H1 (cell line): ENCODE results near the gene UBAC1. TPM values are rescaled to one million over a fixed set of nuclear protein-coding genes. Genes with fewer than 3 reads are reported as not detected.
A peak's percentile ranks its signal among the peaks of the same experiment; 100 is the strongest.

Experiments used
- CTCF ChIA-PET: fragments of 300-600 bp; sonication (Branson Sonifier 250); formaldehyde crosslinking; loops from one replicate; lab custom pipeline; 2021; ENCODE audit not compliant: partially characterized antibody; lab: Charles Lee
- POLR2A ChIA-PET: fragments of 300-600 bp; sonication (Branson Sonifier 250); formaldehyde crosslinking; loops from one replicate; lab custom pipeline; 2021; ENCODE audit warnings: inconsistent platforms; ENCODE audit not compliant: partially characterized antibody; lab: Charles Lee
- DNase-seq, 2 experiments: peaks; one replicate each; pipeline versions ENCODE4 v3.0.0 to v3.0.0-alpha.2; 2010 to 2022; ENCODE audit warnings: low spot score in 2 of 2, low read depth in 1 of 2, mixed read lengths in 1 of 2
- FAIRE-seq: peaks from 2 replicates; lab custom pipeline; 2011; peaks lifted over from hg19 to GRCh38; lab: Jason Lieb, UNC
- H2AFZ ChIP-seq: 2 replicates; pipeline ENCODE4 v1.8.1; 2012; ENCODE audit warnings: low read length, inconsistent platforms
- H2AK5ac ChIP-seq: 2 replicates; pipeline ENCODE4 v1.6.1; 2013; ENCODE audit warnings: low read depth, low read length
- H2BK120ac ChIP-seq: replicated peaks from 2 replicates; pipeline ENCODE3; 2013; ENCODE audit warnings: low read depth, low read length, inconsistent platforms
- H2BK12ac ChIP-seq: 2 replicates; pipeline ENCODE4 v1.6.1; 2013; ENCODE audit warnings: low read depth, low read length
- H2BK15ac ChIP-seq: 2 replicates; pipeline ENCODE4 v1.6.1; 2013; ENCODE audit warnings: low read length
- H2BK20ac ChIP-seq: 2 replicates; pipeline ENCODE4 v1.6.1; 2013; ENCODE audit warnings: low read length
- H2BK5ac ChIP-seq: 2 replicates; pipeline ENCODE4 v1.6.1; 2013; ENCODE audit warnings: low read depth, low read length
- H3K14ac ChIP-seq: 2 replicates; pipeline ENCODE4 v1.6.1; 2013; ENCODE audit warnings: inconsistent platforms; ENCODE audit not compliant: insufficient read length
- H3K18ac ChIP-seq: 2 replicates; pipeline ENCODE4 v1.6.1; 2013; ENCODE audit warnings: low read length; ENCODE audit errors: extremely low read depth
- H3K23ac ChIP-seq: 2 replicates; pipeline ENCODE4 v1.6.1; 2013; ENCODE audit warnings: inconsistent platforms; ENCODE audit not compliant: insufficient read length
- H3K23me2 ChIP-seq: 2 replicates; pipeline ENCODE4 v1.6.1; 2013; ENCODE audit warnings: low read depth, low read length
- H3K27ac ChIP-seq: 2 replicates; pipeline ENCODE4 v1.6.1; 2011; ENCODE audit warnings: low read depth, low read length, inconsistent platforms
- H3K27me3 ChIP-seq, 4 experiments: replicated peaks in 1 of 4; 1 replicate in 1 of 4; 2 replicates in 3 of 4; pipeline versions ENCODE4 v1.6.1 to v1.8.1; 2011 to 2013; ENCODE audit warnings: low read length in 3 of 4, mild to moderate bottlenecking in 3 of 4, inconsistent platforms in 2 of 4, mixed read lengths in 2 of 4, moderate library complexity in 1 of 4; ENCODE audit not compliant: control insufficient read depth in 3 of 4, insufficient read depth in 3 of 4; ENCODE audit errors: extremely low read depth in 1 of 4
- H3K36me3 ChIP-seq, 4 experiments: 2 replicates each; pipeline versions ENCODE4 v1.6.1 to v1.8.1; 2011 to 2013; ENCODE audit warnings: mild to moderate bottlenecking in 4 of 4, low read length in 3 of 4, moderate library complexity in 2 of 4, control low read depth in 1 of 4, inconsistent platforms in 1 of 4; ENCODE audit not compliant: insufficient read depth in 4 of 4, control insufficient read depth in 2 of 4
- H3K4ac ChIP-seq: replicated peaks from 2 replicates; pipeline ENCODE3; 2013; ENCODE audit warnings: low read length, low read depth, mixed read lengths, inconsistent platforms; ENCODE audit not compliant: insufficient read length
- H3K4me1 ChIP-seq, 4 experiments: replicated peaks in 1 of 4; 1 replicate in 1 of 4; 2 replicates in 3 of 4; pipeline versions ENCODE4 v1.6.1 to v1.8.1; 2011 to 2013; ENCODE audit warnings: low read length in 3 of 4, inconsistent platforms in 2 of 4, mixed read lengths in 1 of 4; ENCODE audit not compliant: insufficient read depth in 4 of 4, control insufficient read depth in 3 of 4
- H3K4me2 ChIP-seq, 2 experiments: 2 replicates each; pipeline versions ENCODE4 v1.6.1 to v1.8.1; 2011 to 2013; ENCODE audit warnings: low read depth in 2 of 2, low read length in 2 of 2, control low read depth in 1 of 2, inconsistent platforms in 1 of 2, mild to moderate bottlenecking in 1 of 2; ENCODE audit not compliant: insufficient read depth in 1 of 2
- H3K4me3 ChIP-seq, 4 experiments: fragments of 200-600, 300-600 bp in 1 of 4; sonication (generic), shearing (Covaris generic), sonication (Bioruptor Twin) in 1 of 4; 2 replicates each; pipeline versions ENCODE4 v1.5.1 to v1.8.1; 2011 to 2016; ENCODE audit warnings: low read length in 4 of 4, low read depth in 3 of 4, control low read depth in 2 of 4, inconsistent platforms in 2 of 4, mild to moderate bottlenecking in 2 of 4, mixed read lengths in 1 of 4, moderate library complexity in 1 of 4; ENCODE audit not compliant: insufficient read depth in 2 of 4; ENCODE audit errors: extremely low read depth in 1 of 4
- H3K56ac ChIP-seq: replicated peaks from 2 replicates; pipeline ENCODE3; 2013; ENCODE audit warnings: low read depth, mild to moderate bottlenecking, mixed read lengths, low read length, inconsistent platforms; ENCODE audit not compliant: insufficient read length
- H3K79me1 ChIP-seq: 2 replicates; pipeline ENCODE4 v1.6.1; 2013; ENCODE audit warnings: low read depth, low read length, control low read depth
- H3K79me2 ChIP-seq, 2 experiments: 2 replicates each; pipeline versions ENCODE4 v1.6.1 to v1.8.1; 2012 to 2013; ENCODE audit warnings: low read length in 2 of 2, mild to moderate bottlenecking in 2 of 2, inconsistent platforms in 1 of 2; ENCODE audit not compliant: insufficient read depth in 2 of 2, control insufficient read depth in 1 of 2
- H3K9ac ChIP-seq, 4 experiments: replicated peaks in 1 of 4; 1 replicate in 1 of 4; 2 replicates in 3 of 4; pipeline versions ENCODE4 v1.6.1 to v1.8.1; 2011 to 2013; ENCODE audit warnings: low read depth in 3 of 4, low read length in 3 of 4, control low read depth in 2 of 4, mild to moderate bottlenecking in 2 of 4, moderate library complexity in 2 of 4, inconsistent platforms in 1 of 4; ENCODE audit errors: extremely low read depth in 1 of 4
- H3K9me3 ChIP-seq, 2 experiments: 2 replicates each; pipeline versions ENCODE4 v1.6.1 to v1.8.1; 2012 to 2013; ENCODE audit warnings: mild to moderate bottlenecking in 2 of 2, moderate library complexity in 2 of 2, control low read depth in 1 of 2, inconsistent platforms in 1 of 2, low read depth in 1 of 2, low read length in 1 of 2, mixed read lengths in 1 of 2; ENCODE audit not compliant: insufficient read depth in 2 of 2
- H4K20me1 ChIP-seq, 2 experiments: replicated peaks in 1 of 2; 2 replicates each; pipeline versions ENCODE3 to v1.8.1; 2011 to 2013; ENCODE audit warnings: inconsistent platforms in 2 of 2, low read length in 2 of 2, mild to moderate bottlenecking in 1 of 2; ENCODE audit not compliant: insufficient read depth in 2 of 2, control insufficient read depth in 1 of 2
- H4K5ac ChIP-seq: 2 replicates; pipeline ENCODE4 v1.6.1; 2013; ENCODE audit warnings: low read length, low read depth, mixed read lengths, inconsistent platforms; ENCODE audit not compliant: insufficient read length
- H4K8ac ChIP-seq: 2 replicates; pipeline ENCODE4 v1.8.0; 2013; ENCODE audit warnings: mild to moderate bottlenecking, moderate library complexity, low read length, inconsistent platforms; ENCODE audit not compliant: insufficient read depth; ENCODE audit errors: extremely low read depth
- H4K91ac ChIP-seq: replicated peaks from 2 replicates; pipeline ENCODE3; 2013; ENCODE audit warnings: low read length, mixed read lengths, inconsistent platforms; ENCODE audit not compliant: insufficient read length
- ASH2L ChIP-seq: fragments of 200-600, 300-600 bp; sonication (generic); IDR thresholded peaks from one replicate; pipeline ENCODE4 v1.7.1; 2017; ENCODE audit warnings: low read length
- CBX8 ChIP-seq: fragments of 300-800, 300-1000 bp; sonication (generic); IDR thresholded peaks from 2 replicates; pipeline ENCODE4 v1.7.1; 2016; ENCODE audit warnings: low read depth, low read length, borderline replicate concordance
- CREB1 ChIP-seq: IDR thresholded peaks from 2 replicates; pipeline ENCODE4 v1.6.1; 2012; ENCODE audit warnings: inconsistent platforms
- EGR1 ChIP-seq: IDR thresholded peaks from 2 replicates; pipeline ENCODE4 v1.6.1; 2011; ENCODE audit warnings: low read depth, low read length, borderline replicate concordance
- FOSL1 ChIP-seq: IDR thresholded peaks from 2 replicates; pipeline ENCODE4 v1.6.1; 2011; ENCODE audit warnings: mild to moderate bottlenecking, low read depth, low read length, moderate library complexity; ENCODE audit not compliant: insufficient read depth
- JUN ChIP-seq: IDR thresholded peaks from 2 replicates; pipeline ENCODE4 v1.6.1; 2011; ENCODE audit warnings: low read depth, mild to moderate bottlenecking, improper control_type of control experiment, low read length
- KDM5A ChIP-seq: fragments of 200-600 bp; IDR thresholded peaks from 2 replicates; pipeline ENCODE4 v1.7.1; 2012; ENCODE audit warnings: mild to moderate bottlenecking, low read length, inconsistent platforms, mixed read lengths
- NRF1 ChIP-seq: IDR thresholded peaks from 2 replicates; pipeline ENCODE4 v1.6.1; 2011; ENCODE audit warnings: mild to moderate bottlenecking, low read depth, low read length, improper control_type of control experiment
- RAD21 ChIP-seq, 2 experiments: IDR thresholded peaks in 1 of 2; conservative IDR thresholded peaks in 1 of 2; 2 replicates each; pipeline ENCODE4 v1.6.1; 2011; ENCODE audit warnings: low read depth in 2 of 2, low read length in 2 of 2, improper control_type of control experiment in 1 of 2, inconsistent platforms in 1 of 2, mild to moderate bottlenecking in 1 of 2, moderate library complexity in 1 of 2
- RFX5 ChIP-seq: IDR thresholded peaks from 2 replicates; pipeline ENCODE4 v1.6.1; 2011; ENCODE audit warnings: low read depth, low read length, improper control_type of control experiment, borderline replicate concordance
- SIX5 ChIP-seq: IDR thresholded peaks from 2 replicates; pipeline ENCODE4 v1.6.1; 2011; ENCODE audit warnings: mild to moderate bottlenecking, low read depth, low read length
- SP4 ChIP-seq: IDR thresholded peaks from 2 replicates; pipeline ENCODE4 v1.6.1; 2012; ENCODE audit warnings: low read length, inconsistent platforms
- SUZ12 ChIP-seq: fragments of 200-600 bp; sonication (generic); IDR thresholded peaks from 2 replicates; pipeline ENCODE4 v1.6.1; 2012; ENCODE audit warnings: mild to moderate bottlenecking, inconsistent platforms, low read length, moderate library complexity, mixed read lengths
- TBP ChIP-seq: IDR thresholded peaks from 2 replicates; pipeline ENCODE4 v1.6.1; 2011; ENCODE audit warnings: low read depth, low read length, improper control_type of control experiment
- WGBS, 2 experiments: shearing (Covaris generic) in 1 of 2; methylation state at CpG; one replicate each; pipeline versions ENCODE4 v1.1.6 to v1.1.7; 2013 to 2015; ENCODE audit warnings: low lambda C conversion rate in 2 of 2, mixed read lengths in 2 of 2, inconsistent platforms in 1 of 2, low coverage in 1 of 2, missing lambda C conversion rate in 1 of 2; ENCODE audit not compliant: insufficient replicate concordance in 2 of 2, insufficient coverage in 1 of 2, insufficient read length in 1 of 2; ENCODE audit errors: extremely low coverage in 1 of 2, missing lambda C conversion rate in 1 of 2; 5-methylcytosine and 5-hydroxymethylcytosine counted together
- polyA plus RNA-seq, 7 experiments: library from polyadenylated mRNA; depleted of rRNA in 3 of 7; stranded (reverse) in 5 of 7; unstranded in 2 of 7; fragments of >200 nt in 5 of 7; fragments of 200-250 nt in 2 of 7; gene quantifications; 1 replicate in 5 of 7; 2 replicates in 1 of 7; 4 replicates in 1 of 7; pipeline versions ENCODE4 v1.2.1 to v1.2.3, GENCODE V29; 2011 to 2013; ENCODE audit warnings: missing spikeins in 2 of 7, mixed read lengths in 2 of 7
- total RNA-seq: library from RNA; stranded (reverse); fragmentation: NEBNext Ultra II Directional; extraction: Animal tissue kit (Norgen Biotek cat#: 25700); gene quantifications from 2 replicates; pipeline ENCODE4 v1.2.1, GENCODE V29; 2021
- TF ChIP-seq, protein P1 (sequence below): IDR thresholded peaks from 2 replicates; pipeline ENCODE4 v1.6.1; 2011; ENCODE audit warnings: low read length, improper control_type of control experiment

The UBAC1 gene
- total and polyA plus RNA-seq, 2 of the 8 experiments (the other 6 are each of a cell fraction or from before 2014, with no cell fraction given): 59.3 to 85.2 TPM

DNA sequence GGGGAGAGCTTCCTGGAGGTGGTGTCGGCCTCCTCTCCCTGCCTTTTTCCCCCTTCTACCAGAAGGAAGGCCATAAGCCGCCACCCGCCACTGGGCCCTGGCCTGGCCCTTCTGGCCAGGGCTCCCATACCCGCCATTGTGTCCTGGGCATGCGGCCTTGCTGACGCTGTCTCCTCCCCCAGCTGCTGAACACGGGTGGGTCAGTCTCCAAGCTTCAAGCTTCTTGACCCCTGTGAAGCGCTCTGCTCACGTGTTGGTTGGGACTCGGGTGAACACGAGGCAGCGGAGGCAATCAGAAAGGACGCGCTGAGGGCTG, 24.2 kb upstream of the UBAC1 start:
- Histone ChIP-seq H3K36me3 (no peaks in the 10 kb centered on the region), H2BK120ac (no peak overlapping the region), H2BK20ac (no peak overlapping the region), H2BK15ac (no peak overlapping the region), H3K4me1 (peaks cover 0 to 8% (median 5%) of the 10 kb centered on the region in 4 experiments; a peak in 5 of 7 replicates), H3K23ac (no peak overlapping the region), H4K91ac (no peak overlapping the region), H3K56ac (no peak overlapping the region), H2BK12ac (no peak overlapping the region), H4K5ac (no peak overlapping the region), H3K18ac (no peak overlapping the region), H3K27me3 (no peaks in the 10 kb centered on the region), H3K27ac (no peak overlapping the region), H4K8ac (peak overlapping the region; percentile 80; the same call in 1 of the 2 replicates), H4K20me1 (no peaks in the 10 kb centered on the region), H3K9ac (no peak overlapping the region), H3K23me2 (no peaks in the 10 kb centered on the region), H3K4ac (peak overlapping the region; percentile 3), H3K4me2 (no peak overlapping the region), H3K79me2 (no peaks in the 10 kb centered on the region), H3K79me1 (no peaks in the 10 kb centered on the region), H3K4me3 (no peak overlapping the region), H3K14ac (no peak overlapping the region), H2BK5ac (no peak overlapping the region; the same call in 1 of the 2 replicates), H2AFZ (no peak overlapping the region), H3K9me3 (no peaks in the 10 kb centered on the region), H2AK5ac (no peak overlapping the region; the same call in 1 of the 2 replicates)
- FAIRE-seq: no peak
- POLR2A ChIA-PET: no interaction called here
- CTCF ChIA-PET: interaction anchor here (0.6 to 3.3 kb wide), 7 partner anchors 9 to 1083 kb away, joined by 3 to 20 read pairs (median 3); no protein-coding TSS in a partner anchor
- WGBS, 2 experiments: 82% methylated on average over 14 of the region's 14 CpGs; no CpG with 5 or more reads in 1 of the 2 experiments
- no peak for DNase-seq
- TF ChIP-seq EGR1: no peak
- TF ChIP-seq, protein P1, sequence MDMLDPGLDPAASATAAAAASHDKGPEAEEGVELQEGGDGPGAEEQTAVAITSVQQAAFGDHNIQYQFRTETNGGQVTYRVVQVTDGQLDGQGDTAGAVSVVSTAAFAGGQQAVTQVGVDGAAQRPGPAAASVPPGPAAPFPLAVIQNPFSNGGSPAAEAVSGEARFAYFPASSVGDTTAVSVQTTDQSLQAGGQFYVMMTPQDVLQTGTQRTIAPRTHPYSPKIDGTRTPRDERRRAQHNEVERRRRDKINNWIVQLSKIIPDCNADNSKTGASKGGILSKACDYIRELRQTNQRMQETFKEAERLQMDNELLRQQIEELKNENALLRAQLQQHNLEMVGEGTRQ: no peak
- no peak for TF ChIP-seq SP4
- TF ChIP-seq TBP: no peak
- TF ChIP-seq RAD21 (IDR thresholded peaks at IDR 0.05 in 1 of 2, conservative IDR thresholded peaks at IDR 0.05 in 1 of 2; ENCODE audit: low read depth in 2 of 2, low read length in 2 of 2): no peak
- TF ChIP-seq SUZ12: no peak
- no peak for TF ChIP-seq FOSL1
- TF ChIP-seq RFX5: no peak
- TF ChIP-seq NRF1: no peak
- TF ChIP-seq SIX5: no peak
- TF ChIP-seq ASH2L: no peak
- no peak for TF ChIP-seq KDM5A
- TF ChIP-seq CBX8: no peak
- TF ChIP-seq JUN: no peak
- TF ChIP-seq CREB1: no peak
